NB4 (cell line): ENCODE data around the gene FRMD4B.

Source experiments
- MYC ChIP-seq: IDR thresholded peaks from 2 replicates; pipeline ENCODE4 v1.6.1; 2011; ENCODE audit warnings: low read depth, low read length
- POLR2A ChIP-seq: IDR thresholded peaks from 2 replicates; pipeline ENCODE4 v1.6.1; 2011; ENCODE audit warnings: mild to moderate bottlenecking; ENCODE audit not compliant: insufficient read length; ENCODE audit errors: extremely low read depth
- TF ChIP-seq, protein P1 (sequence below): IDR thresholded peaks from one replicate; pipeline ENCODE4 v1.5.1; 2012; ENCODE audit warnings: low read depth, low read length
- TF ChIP-seq, protein P2 (sequence below): IDR thresholded peaks from 2 replicates; pipeline ENCODE4 v1.6.1; 2011; ENCODE audit warnings: low read depth, low read length

DNA sequence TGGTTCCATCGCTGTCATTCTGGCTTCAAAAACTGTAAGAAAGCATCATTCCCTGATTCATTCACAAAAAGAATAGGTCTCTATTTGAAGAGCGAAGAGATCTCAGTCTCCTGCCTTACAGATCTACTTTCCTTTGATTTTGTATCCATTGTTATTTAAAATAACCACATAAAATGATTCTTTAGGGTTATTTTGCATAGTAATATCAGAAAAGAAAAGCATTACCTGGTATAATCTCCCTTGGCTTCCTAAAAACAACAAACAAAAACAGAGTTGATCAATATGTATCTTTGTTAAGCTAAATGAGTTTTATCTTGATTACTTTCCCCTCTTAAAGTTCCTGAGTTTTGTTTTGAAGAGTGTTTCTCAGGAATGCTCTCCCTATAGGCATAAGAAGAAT is 136.9 kb downstream of the FRMD4B start:
- TF ChIP-seq, protein P1, sequence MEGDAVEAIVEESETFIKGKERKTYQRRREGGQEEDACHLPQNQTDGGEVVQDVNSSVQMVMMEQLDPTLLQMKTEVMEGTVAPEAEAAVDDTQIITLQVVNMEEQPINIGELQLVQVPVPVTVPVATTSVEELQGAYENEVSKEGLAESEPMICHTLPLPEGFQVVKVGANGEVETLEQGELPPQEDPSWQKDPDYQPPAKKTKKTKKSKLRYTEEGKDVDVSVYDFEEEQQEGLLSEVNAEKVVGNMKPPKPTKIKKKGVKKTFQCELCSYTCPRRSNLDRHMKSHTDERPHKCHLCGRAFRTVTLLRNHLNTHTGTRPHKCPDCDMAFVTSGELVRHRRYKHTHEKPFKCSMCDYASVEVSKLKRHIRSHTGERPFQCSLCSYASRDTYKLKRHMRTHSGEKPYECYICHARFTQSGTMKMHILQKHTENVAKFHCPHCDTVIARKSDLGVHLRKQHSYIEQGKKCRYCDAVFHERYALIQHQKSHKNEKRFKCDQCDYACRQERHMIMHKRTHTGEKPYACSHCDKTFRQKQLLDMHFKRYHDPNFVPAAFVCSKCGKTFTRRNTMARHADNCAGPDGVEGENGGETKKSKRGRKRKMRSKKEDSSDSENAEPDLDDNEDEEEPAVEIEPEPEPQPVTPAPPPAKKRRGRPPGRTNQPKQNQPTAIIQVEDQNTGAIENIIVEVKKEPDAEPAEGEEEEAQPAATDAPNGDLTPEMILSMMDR: no peak
- TF ChIP-seq, protein P2, sequence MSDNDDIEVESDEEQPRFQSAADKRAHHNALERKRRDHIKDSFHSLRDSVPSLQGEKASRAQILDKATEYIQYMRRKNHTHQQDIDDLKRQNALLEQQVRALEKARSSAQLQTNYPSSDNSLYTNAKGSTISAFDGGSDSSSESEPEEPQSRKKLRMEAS: no peak
- no peak for TF ChIP-seq POLR2A
- TF ChIP-seq MYC: no peak
